ENCODE data around the gene HIVEP2. TPM values are rescaled to one million over a fixed set of nuclear protein-coding genes. Genes with fewer than 3 reads are reported as not detected.

The HIVEP2 gene
- total RNA-seq, 1 donor from 2014 or later = 24.6 TPM

GRCh38 chr6:142892254-142893021 is 52.5 kb downstream of the HIVEP2 start:
- no peak for DNase-seq (ENCODE audit: low read depth)
- Histone ChIP-seq H3K4me3 (ENCODE audit: low read depth, low read length) (no peak overlapping the region), H3K36me3 (ENCODE audit: control insufficient read depth, insufficient read depth, low read length) (no peaks in the 10 kb centered on the region), H3K27me3 (ENCODE audit: control insufficient read depth, insufficient read depth, low read length) (no peaks in the 10 kb centered on the region)
- no peak for TF ChIP-seq CTCF (IDR thresholded peaks at IDR 0.05; ENCODE audit: insufficient read depth, low read length, poor library complexity, severe bottlenecking)

GRCh38 chr6:142891454-142891853 is 53.5 kb downstream of the HIVEP2 start:
- Histone ChIP-seq H3K4me3 (ENCODE audit: low read depth, low read length) (no peak overlapping the region), H3K36me3 (ENCODE audit: control insufficient read depth, insufficient read depth, low read length) (no peaks in the 10 kb centered on the region), H3K27me3 (ENCODE audit: control insufficient read depth, insufficient read depth, low read length) (no peaks in the 10 kb centered on the region)
- TF ChIP-seq CTCF (IDR thresholded peaks at IDR 0.05; ENCODE audit: insufficient read depth, low read length, poor library complexity, severe bottlenecking) = no peak
- DNase-seq (ENCODE audit: low read depth) = no peak

- Histone ChIP-seq H3K4me3 (ENCODE audit: low read depth, low read length) (no peak overlapping the region), H3K36me3 (ENCODE audit: control insufficient read depth, insufficient read depth, low read length) (no peaks in the 10 kb centered on the region), H3K27me3 (ENCODE audit: control insufficient read depth, insufficient read depth, low read length) (no peaks in the 10 kb centered on the region)
- DNase-seq (ENCODE audit: low read depth) = no peak
- no peak for TF ChIP-seq CTCF (IDR thresholded peaks at IDR 0.05; ENCODE audit: insufficient read depth, low read length, poor library complexity, severe bottlenecking)
Measured at GRCh38 chr6:142888456-142888855, 56.5 kb downstream of the HIVEP2 start.

- DNase-seq (ENCODE audit: low read depth) = no peak
- TF ChIP-seq CTCF (IDR thresholded peaks at IDR 0.05; ENCODE audit: insufficient read depth, low read length, poor library complexity, severe bottlenecking) = no peak
- Histone ChIP-seq H3K4me3 (ENCODE audit: low read depth, low read length) (no peak overlapping the region), H3K27me3 (ENCODE audit: control insufficient read depth, insufficient read depth, low read length) (no peaks in the 10 kb centered on the region), H3K36me3 (ENCODE audit: control insufficient read depth, insufficient read depth, low read length) (no peaks in the 10 kb centered on the region)
Measured at GRCh38 chr6:142887517-142887916, 57.5 kb downstream of the HIVEP2 start.

- peak; percentile 37 for TF ChIP-seq CTCF (IDR thresholded peaks at IDR 0.05; ENCODE audit: insufficient read depth, low read length, poor library complexity, severe bottlenecking)
- H3K36me3 ChIP-seq (ENCODE audit: control insufficient read depth, insufficient read depth, low read length) = no peaks in the 10 kb centered on the region
- H3K4me3 ChIP-seq (ENCODE audit: low read depth, low read length) = no peak overlapping the region
- H3K27me3 ChIP-seq (ENCODE audit: control insufficient read depth, insufficient read depth, low read length) = no peaks in the 10 kb centered on the region
- DNase-seq (ENCODE audit: low read depth) = no peak
Measured at GRCh38 chr6:142886431-142887170, 58.4 kb downstream of the HIVEP2 start.
